CD4-positive, alpha-beta T cell treated with Interleukin-15 for 4 hours (primary cell): ENCODE results near the gene G6PC3.
A peak's percentile ranks its signal among the peaks of the same experiment; 100 is the strongest.

Experiments
- DNase-seq: peaks from one replicate; pipeline ENCODE4 v3.0.0-alpha.2; 2020; ENCODE audit warnings: low spot score

The G6PC3 gene

DNA sequence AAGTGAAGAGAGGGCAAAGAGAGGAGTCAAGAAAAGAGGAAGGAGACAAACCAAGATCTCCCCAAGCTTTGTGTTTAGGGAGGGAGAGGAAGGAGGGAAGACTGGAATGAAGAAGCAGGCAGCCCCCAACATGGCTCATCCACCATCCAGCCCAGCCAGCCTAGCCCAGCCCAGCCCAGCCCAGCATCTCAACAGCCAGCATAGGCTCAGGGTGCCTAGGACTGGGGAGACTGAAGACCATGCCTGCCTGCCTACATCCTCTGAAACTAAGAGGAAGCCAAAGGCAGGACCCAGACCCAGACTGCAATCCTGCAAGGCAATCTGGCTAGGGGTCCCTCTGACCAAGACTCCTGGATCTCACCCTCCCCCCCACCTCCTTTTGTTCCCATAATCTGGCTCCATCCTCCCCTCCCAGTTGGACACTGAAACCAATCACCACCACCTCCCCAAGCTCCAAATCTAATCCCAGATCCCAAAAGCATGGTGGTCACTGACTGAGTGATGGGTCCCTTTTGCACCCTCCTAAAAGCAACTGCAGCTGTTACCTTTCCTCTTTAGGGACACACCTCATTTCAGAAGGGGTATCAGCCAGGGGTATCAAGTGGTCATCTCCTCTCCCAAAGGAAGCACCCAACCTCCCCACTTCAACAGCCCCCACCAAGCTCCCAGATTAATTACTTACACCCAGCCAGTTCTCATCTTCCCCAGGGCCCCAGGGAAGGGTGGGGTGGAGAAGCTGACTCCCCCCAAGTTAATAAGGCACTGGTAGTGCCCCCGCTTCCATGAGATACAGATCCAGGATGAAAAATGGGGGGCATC is 51.7 kb downstream of the G6PC3 start:
- DNase-seq: no peak

DNA sequence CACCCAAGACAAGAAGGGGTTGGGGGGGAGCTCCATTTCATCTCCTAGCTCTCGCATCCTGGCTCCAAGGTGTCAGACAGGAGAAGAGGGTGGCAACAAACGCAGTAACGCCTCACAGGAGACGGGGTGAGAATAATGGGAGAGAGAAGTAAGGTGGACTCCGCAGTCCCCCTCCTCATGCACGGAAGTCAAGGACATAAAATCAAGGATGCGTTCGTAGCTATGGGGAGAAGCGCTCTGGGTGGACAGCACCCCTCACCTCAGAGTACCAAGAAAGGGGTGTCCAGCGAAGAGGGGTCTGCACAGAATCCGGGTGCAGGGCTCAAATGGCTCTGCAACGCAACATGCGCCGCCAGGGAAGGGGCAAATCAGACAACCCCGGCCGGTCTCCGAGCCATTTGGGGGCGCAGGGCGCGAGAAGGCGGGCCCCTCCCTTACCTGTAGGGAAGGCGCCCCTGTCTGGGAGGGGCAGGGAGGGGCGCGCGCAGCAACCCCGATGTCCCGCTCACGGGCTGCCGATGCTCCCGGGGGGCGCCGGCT is 52.4 kb downstream of the G6PC3 start:
- DNase-seq: no peak

DNA sequence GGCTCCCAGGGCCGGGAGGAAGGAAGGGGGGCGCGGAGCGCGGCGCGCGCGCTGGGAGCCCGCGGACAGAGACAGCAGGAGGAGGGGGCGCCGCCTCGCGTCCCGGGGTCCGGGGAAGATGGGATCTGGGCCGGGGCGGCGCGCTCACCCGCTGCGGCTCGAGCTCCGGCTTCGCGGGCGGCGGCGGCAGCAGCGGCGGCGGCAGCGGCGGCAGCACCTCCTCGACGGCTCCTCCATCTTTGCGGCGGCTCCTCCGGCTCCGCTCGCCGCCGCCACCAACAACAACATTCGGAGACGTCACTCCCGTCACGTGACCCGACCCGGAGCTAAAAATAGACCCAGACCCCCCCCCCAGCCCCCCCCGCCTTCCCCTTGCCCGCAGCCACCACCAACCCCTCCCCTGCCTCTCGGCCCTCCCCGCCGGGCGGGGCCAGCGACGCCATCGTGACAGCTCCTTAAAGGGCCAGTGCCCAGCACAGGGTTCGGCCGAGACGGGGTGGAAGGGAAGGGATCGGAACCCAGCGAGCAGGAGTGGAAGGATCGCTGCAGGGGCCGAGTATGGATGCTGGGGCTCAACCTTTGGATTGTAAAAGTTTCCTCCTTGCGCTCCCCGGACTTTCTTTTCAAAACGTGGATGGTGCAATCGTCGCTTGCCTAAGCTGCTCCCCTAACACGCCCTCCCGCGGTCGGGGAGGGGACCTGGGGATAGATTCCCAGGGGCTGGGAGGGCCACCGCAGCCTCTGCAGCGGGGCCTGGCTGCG is 53.0 kb downstream of the G6PC3 start, which contains the start of gene HDAC5:
Gene HDAC5, minus strand, starts transcription at position 286 of the 762 bp plus-strand sequence. CDS start 6,126 bp downstream, outside the sequence.
- peak; percentile 95 for DNase-seq

GRCh38 chr17:44124118-44124438 is 53.5 kb downstream of the G6PC3 start:
- DNase-seq: no peak
